H1 (cell line): ENCODE results near the gene RNF152. TPM values are rescaled to one million over a fixed set of nuclear protein-coding genes. Genes with fewer than 3 reads are reported as not detected.

Experiments used
- CTCF ChIA-PET: fragments of 300-600 bp; sonication (Branson Sonifier 250); formaldehyde crosslinking; loops from one replicate; lab custom pipeline; 2021; ENCODE audit not compliant: partially characterized antibody; lab: Charles Lee
- POLR2A ChIA-PET: fragments of 300-600 bp; sonication (Branson Sonifier 250); formaldehyde crosslinking; loops from one replicate; lab custom pipeline; 2021; ENCODE audit warnings: inconsistent platforms; ENCODE audit not compliant: partially characterized antibody; lab: Charles Lee
- DNase-seq, 2 experiments: peaks; one replicate each; pipeline versions ENCODE4 v3.0.0 to v3.0.0-alpha.2; 2010 to 2022; ENCODE audit warnings: low spot score in 2 of 2, low read depth in 1 of 2, mixed read lengths in 1 of 2
- FAIRE-seq: peaks from 2 replicates; lab custom pipeline; 2011; peaks lifted over from hg19 to GRCh38; lab: Jason Lieb, UNC
- H2AFZ ChIP-seq: 2 replicates; pipeline ENCODE4 v1.8.1; 2012; ENCODE audit warnings: low read length, inconsistent platforms
- H2AK5ac ChIP-seq: 2 replicates; pipeline ENCODE4 v1.6.1; 2013; ENCODE audit warnings: low read depth, low read length
- H2BK120ac ChIP-seq: replicated peaks from 2 replicates; pipeline ENCODE3; 2013; ENCODE audit warnings: low read depth, low read length, inconsistent platforms
- H2BK12ac ChIP-seq: 2 replicates; pipeline ENCODE4 v1.6.1; 2013; ENCODE audit warnings: low read depth, low read length
- H2BK15ac ChIP-seq: 2 replicates; pipeline ENCODE4 v1.6.1; 2013; ENCODE audit warnings: low read length
- H2BK20ac ChIP-seq: 2 replicates; pipeline ENCODE4 v1.6.1; 2013; ENCODE audit warnings: low read length
- H2BK5ac ChIP-seq: 2 replicates; pipeline ENCODE4 v1.6.1; 2013; ENCODE audit warnings: low read depth, low read length
- H3K14ac ChIP-seq: 2 replicates; pipeline ENCODE4 v1.6.1; 2013; ENCODE audit warnings: inconsistent platforms; ENCODE audit not compliant: insufficient read length
- H3K18ac ChIP-seq: 2 replicates; pipeline ENCODE4 v1.6.1; 2013; ENCODE audit warnings: low read length; ENCODE audit errors: extremely low read depth
- H3K23ac ChIP-seq: 2 replicates; pipeline ENCODE4 v1.6.1; 2013; ENCODE audit warnings: inconsistent platforms; ENCODE audit not compliant: insufficient read length
- H3K23me2 ChIP-seq: 2 replicates; pipeline ENCODE4 v1.6.1; 2013; ENCODE audit warnings: low read depth, low read length
- H3K27ac ChIP-seq: 2 replicates; pipeline ENCODE4 v1.6.1; 2011; ENCODE audit warnings: low read depth, low read length, inconsistent platforms
- H3K27me3 ChIP-seq, 4 experiments: replicated peaks in 1 of 4; 1 replicate in 1 of 4; 2 replicates in 3 of 4; pipeline versions ENCODE4 v1.6.1 to v1.8.1; 2011 to 2013; ENCODE audit warnings: low read length in 3 of 4, mild to moderate bottlenecking in 3 of 4, inconsistent platforms in 2 of 4, mixed read lengths in 2 of 4, moderate library complexity in 1 of 4; ENCODE audit not compliant: control insufficient read depth in 3 of 4, insufficient read depth in 3 of 4; ENCODE audit errors: extremely low read depth in 1 of 4
- H3K36me3 ChIP-seq, 4 experiments: 2 replicates each; pipeline versions ENCODE4 v1.6.1 to v1.8.1; 2011 to 2013; ENCODE audit warnings: mild to moderate bottlenecking in 4 of 4, low read length in 3 of 4, moderate library complexity in 2 of 4, control low read depth in 1 of 4, inconsistent platforms in 1 of 4; ENCODE audit not compliant: insufficient read depth in 4 of 4, control insufficient read depth in 2 of 4
- H3K4ac ChIP-seq: replicated peaks from 2 replicates; pipeline ENCODE3; 2013; ENCODE audit warnings: low read length, low read depth, mixed read lengths, inconsistent platforms; ENCODE audit not compliant: insufficient read length
- H3K4me1 ChIP-seq, 4 experiments: replicated peaks in 1 of 4; 1 replicate in 1 of 4; 2 replicates in 3 of 4; pipeline versions ENCODE4 v1.6.1 to v1.8.1; 2011 to 2013; ENCODE audit warnings: low read length in 3 of 4, inconsistent platforms in 2 of 4, mixed read lengths in 1 of 4; ENCODE audit not compliant: insufficient read depth in 4 of 4, control insufficient read depth in 3 of 4
- H3K4me2 ChIP-seq, 2 experiments: 2 replicates each; pipeline versions ENCODE4 v1.6.1 to v1.8.1; 2011 to 2013; ENCODE audit warnings: low read depth in 2 of 2, low read length in 2 of 2, control low read depth in 1 of 2, inconsistent platforms in 1 of 2, mild to moderate bottlenecking in 1 of 2; ENCODE audit not compliant: insufficient read depth in 1 of 2
- H3K4me3 ChIP-seq, 4 experiments: fragments of 200-600, 300-600 bp in 1 of 4; sonication (generic), shearing (Covaris generic), sonication (Bioruptor Twin) in 1 of 4; 2 replicates each; pipeline versions ENCODE4 v1.5.1 to v1.8.1; 2011 to 2016; ENCODE audit warnings: low read length in 4 of 4, low read depth in 3 of 4, control low read depth in 2 of 4, inconsistent platforms in 2 of 4, mild to moderate bottlenecking in 2 of 4, mixed read lengths in 1 of 4, moderate library complexity in 1 of 4; ENCODE audit not compliant: insufficient read depth in 2 of 4; ENCODE audit errors: extremely low read depth in 1 of 4
- H3K56ac ChIP-seq: replicated peaks from 2 replicates; pipeline ENCODE3; 2013; ENCODE audit warnings: low read depth, mild to moderate bottlenecking, mixed read lengths, low read length, inconsistent platforms; ENCODE audit not compliant: insufficient read length
- H3K79me1 ChIP-seq: 2 replicates; pipeline ENCODE4 v1.6.1; 2013; ENCODE audit warnings: low read depth, low read length, control low read depth
- H3K79me2 ChIP-seq, 2 experiments: 2 replicates each; pipeline versions ENCODE4 v1.6.1 to v1.8.1; 2012 to 2013; ENCODE audit warnings: low read length in 2 of 2, mild to moderate bottlenecking in 2 of 2, inconsistent platforms in 1 of 2; ENCODE audit not compliant: insufficient read depth in 2 of 2, control insufficient read depth in 1 of 2
- H3K9ac ChIP-seq, 4 experiments: replicated peaks in 1 of 4; 1 replicate in 1 of 4; 2 replicates in 3 of 4; pipeline versions ENCODE4 v1.6.1 to v1.8.1; 2011 to 2013; ENCODE audit warnings: low read depth in 3 of 4, low read length in 3 of 4, control low read depth in 2 of 4, mild to moderate bottlenecking in 2 of 4, moderate library complexity in 2 of 4, inconsistent platforms in 1 of 4; ENCODE audit errors: extremely low read depth in 1 of 4
- H3K9me3 ChIP-seq, 2 experiments: 2 replicates each; pipeline versions ENCODE4 v1.6.1 to v1.8.1; 2012 to 2013; ENCODE audit warnings: mild to moderate bottlenecking in 2 of 2, moderate library complexity in 2 of 2, control low read depth in 1 of 2, inconsistent platforms in 1 of 2, low read depth in 1 of 2, low read length in 1 of 2, mixed read lengths in 1 of 2; ENCODE audit not compliant: insufficient read depth in 2 of 2
- H4K20me1 ChIP-seq, 2 experiments: replicated peaks in 1 of 2; 2 replicates each; pipeline versions ENCODE3 to v1.8.1; 2011 to 2013; ENCODE audit warnings: inconsistent platforms in 2 of 2, low read length in 2 of 2, mild to moderate bottlenecking in 1 of 2; ENCODE audit not compliant: insufficient read depth in 2 of 2, control insufficient read depth in 1 of 2
- H4K5ac ChIP-seq: 2 replicates; pipeline ENCODE4 v1.6.1; 2013; ENCODE audit warnings: low read length, low read depth, mixed read lengths, inconsistent platforms; ENCODE audit not compliant: insufficient read length
- H4K8ac ChIP-seq: 2 replicates; pipeline ENCODE4 v1.8.0; 2013; ENCODE audit warnings: mild to moderate bottlenecking, moderate library complexity, low read length, inconsistent platforms; ENCODE audit not compliant: insufficient read depth; ENCODE audit errors: extremely low read depth
- H4K91ac ChIP-seq: replicated peaks from 2 replicates; pipeline ENCODE3; 2013; ENCODE audit warnings: low read length, mixed read lengths, inconsistent platforms; ENCODE audit not compliant: insufficient read length
- CHD1 ChIP-seq: IDR thresholded peaks from 2 replicates; pipeline ENCODE4 v1.6.1; 2012; ENCODE audit warnings: low read depth, low read length, improper control_type of control experiment
- EP300 ChIP-seq, 2 experiments: IDR thresholded peaks; 1 replicate in 1 of 2; 2 replicates in 1 of 2; pipeline ENCODE4 v1.6.1; 2011 to 2012; ENCODE audit warnings: low read depth in 2 of 2, low read length in 2 of 2, mild to moderate bottlenecking in 2 of 2, borderline replicate concordance in 1 of 2, inconsistent platforms in 1 of 2, moderate library complexity in 1 of 2
- HDAC2 ChIP-seq, 2 experiments: fragments of 300-600 bp in 1 of 2; sonication (generic) in 1 of 2; IDR thresholded peaks; 2 replicates each; pipeline ENCODE4 v1.6.1; 2011 to 2012; ENCODE audit warnings: low read depth in 2 of 2, low read length in 2 of 2, mild to moderate bottlenecking in 2 of 2, moderate library complexity in 2 of 2, borderline replicate concordance in 1 of 2, inconsistent platforms in 1 of 2
- HDAC6 ChIP-seq: IDR thresholded peaks from one replicate; pipeline ENCODE4 v1.7.1; 2012; ENCODE audit warnings: low read depth, mild to moderate bottlenecking, inconsistent platforms, low read length, moderate library complexity
- KDM1A ChIP-seq: fragments of 200-600, 300-600 bp; sonication (generic); IDR thresholded peaks from 2 replicates; pipeline ENCODE4 v1.7.1; 2016; ENCODE audit warnings: mild to moderate bottlenecking, low read length, borderline replicate concordance
- MAFK ChIP-seq: IDR thresholded peaks from 2 replicates; pipeline ENCODE4 v1.6.1; 2012; ENCODE audit warnings: low read depth, mild to moderate bottlenecking, improper control_type of control experiment, low read length
- POLR2A ChIP-seq, 2 experiments: IDR thresholded peaks; 1 replicate in 1 of 2; 2 replicates in 1 of 2; pipeline ENCODE4 v1.6.1; 2011; ENCODE audit warnings: low read depth in 2 of 2, low read length in 2 of 2, mild to moderate bottlenecking in 2 of 2; ENCODE audit errors: control extremely low read depth in 1 of 2
- POU5F1 ChIP-seq: IDR thresholded peaks from 2 replicates; pipeline ENCODE4 v1.6.1; 2011; ENCODE audit warnings: low read depth, mild to moderate bottlenecking, low read length, moderate library complexity
- SAP30 ChIP-seq: fragments of 300-600 bp; sonication (generic); IDR thresholded peaks from 2 replicates; pipeline ENCODE4 v1.7.1; 2012; ENCODE audit warnings: low read length, moderate library complexity, mild to moderate bottlenecking, inconsistent platforms; ENCODE audit not compliant: insufficient read depth, insufficient replicate concordance
- SIN3A ChIP-seq, 2 experiments: IDR thresholded peaks in 1 of 2; conservative IDR thresholded peaks in 1 of 2; 2 replicates each; pipeline ENCODE4 v1.6.1; 2011 to 2012; ENCODE audit warnings: low read length in 2 of 2, improper control_type of control experiment in 1 of 2, low read depth in 1 of 2, mild to moderate bottlenecking in 1 of 2
- SP2 ChIP-seq: IDR thresholded peaks from 2 replicates; pipeline ENCODE4 v1.6.1; 2012; ENCODE audit warnings: mild to moderate bottlenecking, low read length, inconsistent platforms
- SRF ChIP-seq: IDR thresholded peaks from 2 replicates; pipeline ENCODE4 v1.6.1; 2011; ENCODE audit warnings: mild to moderate bottlenecking, low read depth, low read length, moderate library complexity
- TAF1 ChIP-seq: IDR thresholded peaks from 2 replicates; pipeline ENCODE4 v1.6.1; 2011; ENCODE audit warnings: mild to moderate bottlenecking, low read depth, low read length
- TEAD4 ChIP-seq: IDR thresholded peaks from 2 replicates; pipeline ENCODE4 v1.6.1; 2012; ENCODE audit warnings: low read depth, low read length, inconsistent platforms, mixed read lengths
- WGBS, 2 experiments: shearing (Covaris generic) in 1 of 2; methylation state at CpG; one replicate each; pipeline versions ENCODE4 v1.1.6 to v1.1.7; 2013 to 2015; ENCODE audit warnings: low lambda C conversion rate in 2 of 2, mixed read lengths in 2 of 2, inconsistent platforms in 1 of 2, low coverage in 1 of 2, missing lambda C conversion rate in 1 of 2; ENCODE audit not compliant: insufficient replicate concordance in 2 of 2, insufficient coverage in 1 of 2, insufficient read length in 1 of 2; ENCODE audit errors: extremely low coverage in 1 of 2, missing lambda C conversion rate in 1 of 2; 5-methylcytosine and 5-hydroxymethylcytosine counted together
- polyA plus RNA-seq, 7 experiments: library from polyadenylated mRNA; depleted of rRNA in 3 of 7; stranded (reverse) in 5 of 7; unstranded in 2 of 7; fragments of >200 nt in 5 of 7; fragments of 200-250 nt in 2 of 7; gene quantifications; 1 replicate in 5 of 7; 2 replicates in 1 of 7; 4 replicates in 1 of 7; pipeline versions ENCODE4 v1.2.1 to v1.2.3, GENCODE V29; 2011 to 2013; ENCODE audit warnings: missing spikeins in 2 of 7, mixed read lengths in 2 of 7
- total RNA-seq: library from RNA; stranded (reverse); fragmentation: NEBNext Ultra II Directional; extraction: Animal tissue kit (Norgen Biotek cat#: 25700); gene quantifications from 2 replicates; pipeline ENCODE4 v1.2.1, GENCODE V29; 2021

RNF152 gene
- total and polyA plus RNA-seq, 2 of the 8 experiments (the other 6 are each of a cell fraction or from before 2014, with no cell fraction given), result 1.1 to 2.7 TPM

- Histone ChIP-seq H4K5ac (no peak overlapping the region), H2BK20ac (no peak overlapping the region), H2AK5ac (no peak overlapping the region), H3K27ac (no peak overlapping the region), H3K27me3 (no peaks in the 10 kb centered on the region), H2BK15ac (no peak overlapping the region), H3K79me2 (no peaks in the 10 kb centered on the region), H3K23ac (no peak overlapping the region), H3K4me2 (no peak overlapping the region), H3K4ac (no peak overlapping the region), H2BK120ac (no peak overlapping the region), H3K9me3 (no peaks in the 10 kb centered on the region), H3K4me1 (no peaks in the 10 kb centered on the region; a peak in 2 of 7 replicates), H3K9ac (no peak overlapping the region), H3K4me3 (no peak overlapping the region), H4K8ac (no peak overlapping the region), H4K91ac (no peak overlapping the region), H2BK12ac (no peak overlapping the region), H2AFZ (no peak overlapping the region), H4K20me1 (no peaks in the 10 kb centered on the region), H3K56ac (no peak overlapping the region), H3K14ac (no peak overlapping the region), H3K79me1 (0 out of 2 replicates have a peak, but pooled peaks cover 2% of the 10 kb centered on the region), H2BK5ac (no peak overlapping the region), H3K36me3 (no peaks in the 10 kb centered on the region), H3K23me2 (no peaks in the 10 kb centered on the region; the same call in 1 of the 2 replicates), H3K18ac (no peak overlapping the region)
- WGBS, 2 experiments, result 87% methylated on average over 7 of the region's 7 CpGs; no CpG with 5 or more reads in 1 of the 2 experiments
- ChIA-PET CTCF (no interaction called here), POLR2A (no interaction called here)
- DNase-seq, result no peak
- FAIRE-seq, result no peak
- no peak for TF ChIP-seq SIN3A (conservative IDR thresholded peaks at IDR 0.05 in 1 of 2, IDR thresholded peaks at IDR 0.05 in 1 of 2; ENCODE audit: low read depth in 1 of 2, low read length in 2 of 2)
- no peak for TF ChIP-seq CHD1
- TF ChIP-seq SRF, result no peak
- no peak for TF ChIP-seq HDAC6
- TF ChIP-seq KDM1A, result no peak
- no peak for TF ChIP-seq HDAC2 (IDR thresholded peaks at IDR 0.05; ENCODE audit: borderline replicate concordance in 1 of 2, low read depth in 2 of 2, low read length in 2 of 2)
- no peak for TF ChIP-seq SAP30
- TF ChIP-seq MAFK, result no peak
- no peak for TF ChIP-seq TEAD4
- no peak for TF ChIP-seq POU5F1
- TF ChIP-seq POLR2A (IDR thresholded peaks at IDR 0.05; ENCODE audit: control extremely low read depth in 1 of 2, low read depth in 2 of 2, low read length in 2 of 2), result no peak
- TF ChIP-seq SP2, result no peak
- TF ChIP-seq TAF1, result no peak
- no peak for TF ChIP-seq EP300 (IDR thresholded peaks at IDR 0.05; ENCODE audit: borderline replicate concordance in 1 of 2, low read depth in 2 of 2, low read length in 2 of 2)
Measured at GRCh38 chr18:61829108-61829507, 63.7 kb downstream of the RNF152 start.
